HCT116 (cell line): ENCODE measurements around the gene FBXO42. TPM values are rescaled to one million over a fixed set of nuclear protein-coding genes. Genes with fewer than 3 reads are reported as not detected.

ENCODE experiments used
- ATAC-seq: fragments of 200-7000 bp; cut with Tn5 transposase; 2 replicates; pipeline ENCODE4 v1.9.1; 2020; ENCODE audit warnings: mild to moderate bottlenecking, moderate library complexity
- BruUV-seq: library from RNA; stranded (reverse); fragments of 400-500 nt; replicated peaks from 2 replicates; lab custom pipeline; 2021; lab: Mats Ljungman, UMichigan
- CTCF ChIA-PET: fragments of 300-600 bp; sonication (Branson Sonifier 250); formaldehyde crosslinking; loops from one replicate; lab custom pipeline; 2021; ENCODE audit warnings: antibody characterized with exemption; lab: Charles Lee
- POLR2A ChIA-PET: fragments of 300-600, 350-600 bp; sonication (Branson Sonifier 250); formaldehyde crosslinking; loops from one replicate; lab custom pipeline; 2021; ENCODE audit warnings: antibody characterized with exemption; lab: Charles Lee
- RAD21 ChIA-PET, 2 experiments: fragments of 300-600 bp; sonication (Branson Sonifier 250); formaldehyde crosslinking; loops; one replicate each; lab custom pipeline; 2023; ENCODE audit warnings: low total read pairs in 2 of 2; ENCODE audit not compliant: uncharacterized antibody in 2 of 2, unreplicated experiment in 2 of 2, low non-redundant PET in 1 of 2; lab: Charles Lee
- DNase-seq: peaks from one replicate; pipeline ENCODE4 v3.0.0-alpha.2; 2010; ENCODE audit warnings: low read depth, low spot score
- H2AFZ ChIP-seq: fragments of 200-600 bp; shearing (Covaris generic), sonication (generic); 2 replicates; pipeline ENCODE4 v1.6.1; 2017; ENCODE audit warnings: low read depth, mixed run types, mixed read lengths, antibody characterized with exemption, low read length; ENCODE audit not compliant: poor library complexity, severe bottlenecking
- H3K27ac ChIP-seq: 2 replicates; pipeline ENCODE4 v1.5.1; 2012; ENCODE audit warnings: low read depth, low read length
- H3K27me3 ChIP-seq: fragments of 200-600 bp; sonication (generic); 2 replicates; pipeline ENCODE4 v1.6.1; 2016; ENCODE audit warnings: mixed run types, low read length, mixed read lengths; ENCODE audit not compliant: insufficient read depth
- H3K36me3 ChIP-seq, 2 experiments: fragments of 200-500 bp in 1 of 2; fragments of 200-600 bp in 1 of 2; sonication (Bioruptor generic) in 1 of 2; sonication (generic) in 1 of 2; 2 replicates each; pipeline versions ENCODE4 v1.5.1 to v1.6.1; 2014 to 2016; ENCODE audit warnings: low read length in 2 of 2, inconsistent platforms in 1 of 2, mixed read lengths in 1 of 2, mixed run types in 1 of 2; ENCODE audit not compliant: insufficient read depth in 2 of 2, control insufficient read depth in 1 of 2
- H3K4me1 ChIP-seq, 2 experiments: fragments of 200-600 bp in 1 of 2; sonication (generic) in 1 of 2; 2 replicates each; pipeline versions ENCODE4 v1.5.1 to v1.6.1; 2012 to 2017; ENCODE audit warnings: low read length in 2 of 2, inconsistent platforms in 1 of 2, mild to moderate bottlenecking in 1 of 2, mixed read lengths in 1 of 2, mixed run types in 1 of 2, moderate library complexity in 1 of 2; ENCODE audit not compliant: insufficient read depth in 2 of 2, control insufficient read depth in 1 of 2
- H3K4me2 ChIP-seq: fragments of 200-600 bp; sonication (generic); 2 replicates; pipeline ENCODE4 v1.6.1; 2017; ENCODE audit warnings: mixed run types, low read length, mixed read lengths
- H3K4me3 ChIP-seq, 2 experiments: fragments of 200-600 bp in 1 of 2; sonication (generic) in 1 of 2; replicated peaks in 1 of 2; 2 replicates each; pipeline ENCODE4 v1.5.1; 2011 to 2016; ENCODE audit warnings: low read length in 2 of 2, control low read depth in 1 of 2, low read depth in 1 of 2, mild to moderate bottlenecking in 1 of 2, mixed read lengths in 1 of 2, mixed run types in 1 of 2
- H3K79me2 ChIP-seq: fragments of 200-600 bp; sonication (generic); 2 replicates; pipeline ENCODE4 v1.6.1; 2017; ENCODE audit warnings: mild to moderate bottlenecking, mixed run types, low read length, moderate library complexity, mixed read lengths; ENCODE audit not compliant: insufficient read depth
- H3K9ac ChIP-seq: fragments of 200-600 bp; sonication (generic); 2 replicates; pipeline ENCODE4 v1.6.1; 2016; ENCODE audit warnings: low read length, mixed read lengths
- H3K9me2 ChIP-seq: fragments of 200-600 bp; sonication (generic), shearing (Covaris generic); 2 replicates; pipeline ENCODE4 v1.6.1; 2017; ENCODE audit warnings: mixed run types, mild to moderate bottlenecking, moderate library complexity; ENCODE audit not compliant: insufficient read depth
- H3K9me3 ChIP-seq, 2 experiments: fragments of 200-500 bp in 1 of 2; fragments of 200-600 bp in 1 of 2; sonication (Bioruptor generic) in 1 of 2; sonication (generic) in 1 of 2; 2 replicates each; pipeline ENCODE4 v1.6.1; 2014 to 2017; ENCODE audit warnings: low read length in 2 of 2, mixed read lengths in 2 of 2, inconsistent platforms in 1 of 2, low read depth in 1 of 2, mild to moderate bottlenecking in 1 of 2, mixed run types in 1 of 2, moderate library complexity in 1 of 2; ENCODE audit not compliant: control insufficient read depth in 1 of 2, insufficient read depth in 1 of 2
- H4K20me1 ChIP-seq: fragments of 200-600 bp; sonication (generic), shearing (Covaris generic); 2 replicates; pipeline ENCODE4 v1.6.1; 2017; ENCODE audit warnings: mixed run types, mild to moderate bottlenecking, moderate library complexity; ENCODE audit not compliant: insufficient read depth
- CBX3 ChIP-seq: IDR thresholded peaks from 2 replicates; pipeline ENCODE4 v1.6.1; 2012; ENCODE audit warnings: low read depth
- ELF1 ChIP-seq: IDR thresholded peaks from 2 replicates; pipeline ENCODE4 v1.6.1; 2012; ENCODE audit warnings: low read depth, borderline replicate concordance
- FOSL1 ChIP-seq: IDR thresholded peaks from 2 replicates; pipeline ENCODE4 v1.6.1; 2012; ENCODE audit warnings: low read depth
- POLR2AphosphoS5 ChIP-seq: IDR thresholded peaks from 2 replicates; pipeline ENCODE4 v1.6.1; 2011; ENCODE audit warnings: mild to moderate bottlenecking, low read depth, low read length, moderate library complexity
- SIN3A ChIP-seq: IDR thresholded peaks from 2 replicates; pipeline ENCODE4 v1.6.1; 2012; ENCODE audit warnings: low read depth
- ZNF274 ChIP-seq: fragments of 200-500 bp; sonication (Bioruptor generic); IDR thresholded peaks from 2 replicates; pipeline ENCODE4 v1.6.1; 2014; ENCODE audit warnings: mild to moderate bottlenecking, low read depth, low read length, inconsistent platforms
- intact Hi-C: fragments of 100-400 bp; cut with micrococcal nuclease; formaldehyde crosslinking; loops from 2 replicates; pipeline ENCODE4 v1.10.0; 2022
- total RNA-seq: library from RNA; stranded (reverse); gene quantifications from one replicate; pipeline ENCODE4 v1.2.1, GENCODE V29; 2021; ENCODE audit not compliant: unreplicated experiment
- TF ChIP-seq, protein P1 (sequence below): IDR thresholded peaks from 2 replicates; pipeline ENCODE4 v1.6.1; 2012
- TF ChIP-seq, protein P2 (sequence below): IDR thresholded peaks from 2 replicates; pipeline ENCODE4 v1.6.1; 2011; ENCODE audit warnings: mild to moderate bottlenecking, low read length, moderate library complexity; ENCODE audit not compliant: insufficient replicate concordance; ENCODE audit errors: extremely low read depth

FBXO42 gene
- total RNA-seq, 1 experiment from 2014 or later = 20.6 TPM

DNA sequence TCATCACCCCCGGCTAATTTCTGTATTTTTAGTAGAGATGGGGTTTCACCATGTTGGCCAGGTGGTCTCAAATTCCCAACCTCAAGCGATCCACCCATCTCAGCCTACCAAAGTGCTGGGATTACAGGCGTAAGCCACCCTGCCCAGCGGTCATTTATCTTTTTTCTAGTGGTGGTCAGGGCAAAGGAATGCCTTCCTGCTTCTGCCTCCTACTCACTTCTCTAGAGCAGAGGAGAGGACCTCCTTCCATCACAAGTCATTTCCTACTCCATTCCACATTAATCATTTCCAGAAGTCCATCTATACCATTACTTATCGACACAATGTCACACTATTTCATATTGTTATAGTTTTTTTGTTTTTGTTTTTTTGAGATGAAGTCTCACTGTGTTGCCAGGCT, 13.3 kb downstream of the FBXO42 start:
- CTCF ChIA-PET = no interaction called here
- no peaks in the 10 kb centered on the region for H3K27me3 ChIP-seq

More for the DNA sequence above, 13.3 kb downstream of the FBXO42 start:
- BruUV-seq = no TSS peak
- H3K27ac ChIP-seq = no peak overlapping the region
- H2AFZ ChIP-seq = no peak overlapping the region
- H4K20me1 ChIP-seq = no peaks in the 10 kb centered on the region
- DNase-seq (no peak), ATAC-seq (no peak)
- intact Hi-C loops = no loop called here
- H3K4me1 ChIP-seq = peaks cover 6 to 20% of the 10 kb centered on the region in 2 experiments
- H3K9ac ChIP-seq = no peak overlapping the region
- H3K4me3 ChIP-seq = no peak overlapping the region
- H3K9me3 ChIP-seq = no peaks in the 10 kb centered on the region
- no peaks in the 10 kb centered on the region for H3K9me2 ChIP-seq
- H3K36me3 ChIP-seq = no peaks in the 10 kb centered on the region
- no peak overlapping the region for H3K4me2 ChIP-seq
- ChIA-PET POLR2A (interaction anchor here (0.7 kb wide), 1 partner anchor 588 kb away, joined by 3 read pairs; no protein-coding TSS in a partner anchor), RAD21 (no interaction called here)
- no peak for TF ChIP-seq CBX3
- TF ChIP-seq SIN3A = no peak
- TF ChIP-seq, protein P1, sequence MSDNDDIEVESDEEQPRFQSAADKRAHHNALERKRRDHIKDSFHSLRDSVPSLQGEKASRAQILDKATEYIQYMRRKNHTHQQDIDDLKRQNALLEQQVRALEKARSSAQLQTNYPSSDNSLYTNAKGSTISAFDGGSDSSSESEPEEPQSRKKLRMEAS = no peak
- no peak for TF ChIP-seq ZNF274
- TF ChIP-seq, protein P2, sequence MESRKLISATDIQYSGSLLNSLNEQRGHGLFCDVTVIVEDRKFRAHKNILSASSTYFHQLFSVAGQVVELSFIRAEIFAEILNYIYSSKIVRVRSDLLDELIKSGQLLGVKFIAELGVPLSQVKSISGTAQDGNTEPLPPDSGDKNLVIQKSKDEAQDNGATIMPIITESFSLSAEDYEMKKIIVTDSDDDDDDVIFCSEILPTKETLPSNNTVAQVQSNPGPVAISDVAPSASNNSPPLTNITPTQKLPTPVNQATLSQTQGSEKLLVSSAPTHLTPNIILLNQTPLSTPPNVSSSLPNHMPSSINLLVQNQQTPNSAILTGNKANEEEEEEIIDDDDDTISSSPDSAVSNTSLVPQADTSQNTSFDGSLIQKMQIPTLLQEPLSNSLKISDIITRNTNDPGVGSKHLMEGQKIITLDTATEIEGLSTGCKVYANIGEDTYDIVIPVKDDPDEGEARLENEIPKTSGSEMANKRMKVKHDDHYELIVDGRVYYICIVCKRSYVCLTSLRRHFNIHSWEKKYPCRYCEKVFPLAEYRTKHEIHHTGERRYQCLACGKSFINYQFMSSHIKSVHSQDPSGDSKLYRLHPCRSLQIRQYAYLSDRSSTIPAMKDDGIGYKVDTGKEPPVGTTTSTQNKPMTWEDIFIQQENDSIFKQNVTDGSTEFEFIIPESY = no peak
- no peak for TF ChIP-seq FOSL1
- no peak for TF ChIP-seq POLR2AphosphoS5
- no peak for TF ChIP-seq ELF1
- H3K79me2 ChIP-seq = peaks cover 42% of the 10 kb centered on the region
